Measurements from ENCODE around the gene ESRRB.

The ESRRB gene

DNA sequence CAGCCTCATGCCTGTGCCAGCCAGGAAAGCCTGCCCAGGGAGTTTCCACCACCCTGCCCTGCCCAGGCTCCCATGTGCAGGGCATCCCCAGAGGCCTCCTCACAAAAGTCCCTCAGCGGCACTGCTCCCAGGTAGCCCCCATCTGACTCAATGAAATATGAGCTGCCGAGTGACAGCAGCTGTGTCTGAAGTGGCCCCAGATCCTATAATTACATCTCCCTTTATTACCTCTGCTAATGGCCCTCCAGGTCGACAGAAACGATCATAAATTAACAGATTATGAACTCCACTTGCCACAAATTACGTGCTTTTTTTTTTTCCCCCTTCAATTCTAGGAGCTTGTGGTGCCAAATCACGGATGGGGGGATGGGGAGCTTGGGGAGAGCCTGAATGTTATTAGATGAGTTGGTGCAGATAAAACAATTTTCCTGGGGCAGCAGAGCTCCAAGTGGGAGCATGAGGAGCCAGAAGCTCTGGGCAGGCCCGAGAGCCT is 110.4 kb downstream of the ESRRB start:
- no peak overlapping the region for H3K4me3 ChIP-seq (ENCODE audit: low read depth, low read length)
- no peak for DNase-seq (ENCODE audit: low read depth)

GRCh38 chr14:76488551-76488950 is 112.6 kb downstream of the ESRRB start:
- no peak for DNase-seq (ENCODE audit: low read depth)

DNA sequence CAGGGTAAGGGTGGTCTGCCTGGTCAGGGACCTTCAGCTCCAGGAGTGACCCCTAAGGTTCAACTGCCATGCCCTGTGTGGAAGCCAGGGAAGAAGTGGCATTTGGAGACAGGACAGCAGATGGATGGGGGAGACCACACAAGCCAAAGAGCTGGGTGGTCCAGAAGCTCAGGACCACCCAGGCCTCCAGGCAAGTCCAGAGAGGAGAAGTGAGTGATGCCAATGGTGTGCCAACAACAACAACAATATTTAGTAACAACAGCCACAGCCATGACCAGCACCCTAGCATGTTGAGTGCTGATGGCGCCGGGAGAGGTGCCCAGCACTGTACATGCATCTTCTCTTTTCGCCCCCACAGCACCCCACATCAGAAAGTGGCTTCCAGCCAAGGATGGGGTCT is 113.7 kb downstream of the ESRRB start:
- no peak overlapping the region for H3K4me3 ChIP-seq (ENCODE audit: low read depth, low read length)
- DNase-seq (ENCODE audit: low read depth), result no peak

More at GRCh38 chr14:76488551-76488950, 112.6 kb downstream of the ESRRB start:
- H3K4me3 ChIP-seq (ENCODE audit: low read depth, low read length), result no peak overlapping the region

- no peak for DNase-seq (ENCODE audit: low read depth)
- H3K4me3 ChIP-seq (ENCODE audit: low read depth, low read length), result no peak overlapping the region
These were observed 114.2 kb downstream of the ESRRB start for GRCh38 chr14:76490111-76490510.

- H3K4me3 ChIP-seq (ENCODE audit: low read depth, low read length), result no peak overlapping the region
- DNase-seq (ENCODE audit: low read depth), result no peak
These were observed 114.8 kb downstream of the ESRRB start for GRCh38 chr14:76490735-76491134.

GRCh38 chr14:76491172-76491930 is 115.4 kb downstream of the ESRRB start:
- no peak for DNase-seq (ENCODE audit: low read depth)
- H3K4me3 ChIP-seq (ENCODE audit: low read depth, low read length), result no peak overlapping the region

GRCh38 chr14:76495983-76496382 is 120.0 kb downstream of the ESRRB start:
- DNase-seq (ENCODE audit: low read depth), result no peak
- no peak overlapping the region for H3K4me3 ChIP-seq (ENCODE audit: low read depth, low read length)

GRCh38 chr14:76496595-76496994 is 120.7 kb downstream of the ESRRB start:
- no peak overlapping the region for H3K4me3 ChIP-seq (ENCODE audit: low read depth, low read length)
- no peak for DNase-seq (ENCODE audit: low read depth)

GRCh38 chr14:76497550-76498462 is 121.9 kb downstream of the ESRRB start:
- H3K4me3 ChIP-seq (ENCODE audit: low read depth, low read length), result no peak overlapping the region
- DNase-seq (ENCODE audit: low read depth), result no peak

DNA sequence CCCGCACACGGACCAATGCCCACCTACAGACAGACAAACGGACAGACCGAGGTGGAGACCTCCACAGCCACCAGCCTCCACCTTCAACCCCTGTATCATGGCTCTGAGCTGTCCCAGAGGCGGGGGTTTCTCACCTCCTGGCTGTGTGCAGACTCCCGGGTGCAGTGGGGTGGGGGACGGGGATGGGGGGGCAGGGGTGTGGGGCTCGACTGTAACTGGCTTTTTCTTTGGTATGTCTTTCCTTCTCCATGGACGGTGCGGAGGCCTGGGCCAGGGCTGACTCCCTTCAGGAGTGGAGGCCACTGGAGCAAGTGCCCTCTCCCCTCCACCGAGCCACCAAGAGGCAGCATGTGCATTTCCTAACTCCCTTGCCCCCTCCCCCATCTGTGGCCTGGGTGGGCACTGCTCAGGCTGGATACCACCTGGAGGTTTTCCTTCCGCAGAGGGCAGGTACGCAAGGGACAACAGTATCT is 122.6 kb downstream of the ESRRB start:
- DNase-seq (ENCODE audit: low read depth), result no peak
- no peak overlapping the region for H3K4me3 ChIP-seq (ENCODE audit: low read depth, low read length)

DNA sequence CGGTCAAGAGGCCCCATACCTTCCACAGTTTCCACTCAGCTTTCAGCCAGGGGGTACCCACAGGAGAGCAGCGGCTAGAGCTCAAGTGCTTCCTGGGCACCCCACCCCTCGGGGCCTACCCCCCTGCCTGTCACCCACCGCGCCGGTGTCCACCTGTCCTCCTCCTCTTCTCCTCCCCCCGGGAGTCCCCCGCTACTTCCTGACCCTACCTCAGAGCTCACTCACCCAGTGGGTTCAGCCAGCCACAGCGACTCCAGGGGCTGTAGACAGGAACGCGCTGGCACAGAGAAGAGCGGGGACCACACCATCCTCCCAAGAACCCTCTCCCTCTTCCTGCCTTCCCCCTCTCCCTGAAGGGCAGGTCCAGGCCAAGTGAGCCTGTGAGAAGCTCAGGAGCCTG is 123.0 kb downstream of the ESRRB start:
- H3K4me3 ChIP-seq (ENCODE audit: low read depth, low read length), result no peak overlapping the region
- no peak for DNase-seq (ENCODE audit: low read depth)

DNA sequence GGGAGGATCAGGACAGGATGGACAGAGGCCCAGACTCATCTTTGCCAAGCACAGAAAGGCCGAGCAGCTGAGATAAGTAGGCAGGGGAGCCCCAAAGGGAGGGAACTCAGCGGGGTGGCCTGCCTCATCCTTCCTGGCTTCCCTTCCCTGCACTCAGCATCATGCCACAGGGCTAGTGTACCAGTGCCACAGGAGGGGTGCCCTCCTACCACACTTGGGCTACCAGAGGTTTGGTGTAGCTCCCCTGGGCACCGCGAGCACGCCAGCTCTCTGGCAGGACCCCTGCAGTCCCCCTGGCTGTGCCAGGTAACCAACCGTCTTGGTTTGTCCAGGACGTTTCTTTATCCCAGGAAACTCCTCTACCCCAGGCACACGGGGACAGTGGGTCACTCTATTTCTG is 123.5 kb downstream of the ESRRB start:
- H3K4me3 ChIP-seq (ENCODE audit: low read depth, low read length), result no peak overlapping the region
- no peak for DNase-seq (ENCODE audit: low read depth)

DNA sequence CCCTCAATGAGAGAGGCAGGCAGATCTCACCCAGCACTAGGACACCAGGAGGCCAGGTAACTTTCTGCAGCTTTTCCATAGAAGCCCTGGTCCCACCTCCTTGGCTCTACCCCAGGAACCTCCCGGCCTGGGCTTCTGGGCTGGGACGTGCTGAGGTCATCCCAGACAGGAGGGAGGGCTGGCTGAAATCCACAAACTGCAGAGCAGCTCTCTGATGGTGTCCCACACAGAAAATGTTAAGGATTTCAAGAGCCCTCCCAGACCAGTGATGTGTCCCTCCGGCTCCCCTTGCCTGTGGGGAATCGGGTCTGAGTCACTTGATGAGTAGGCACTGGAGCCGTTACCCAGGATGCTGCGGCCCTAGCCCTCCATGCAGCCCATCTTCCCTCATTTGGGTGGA is 124.1 kb downstream of the ESRRB start:
- H3K4me3 ChIP-seq (ENCODE audit: low read depth, low read length), result no peak overlapping the region
- no peak for DNase-seq (ENCODE audit: low read depth)

DNA sequence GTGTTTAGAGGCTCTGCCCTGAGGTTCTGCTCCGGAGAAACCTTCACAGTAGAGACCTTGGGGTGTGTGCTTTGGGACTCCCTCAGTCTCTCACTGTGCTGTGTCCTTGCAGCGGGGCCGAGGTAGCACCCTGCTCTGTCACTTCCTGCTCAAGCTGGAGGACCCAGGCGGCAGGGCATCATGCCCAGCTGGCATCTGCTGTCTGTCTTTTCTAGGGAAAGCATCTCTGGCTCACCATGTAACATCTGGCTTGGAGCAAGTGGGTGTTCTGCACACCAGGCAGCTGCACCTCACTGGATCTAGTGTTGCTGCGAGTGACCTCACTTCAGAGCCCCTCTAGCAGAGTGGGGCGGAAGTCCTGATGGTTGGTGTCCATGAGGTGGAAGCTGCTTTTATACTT is 124.5 kb downstream of the ESRRB start:
- H3K4me3 ChIP-seq (ENCODE audit: low read depth, low read length), result no peak overlapping the region
- no peak for DNase-seq (ENCODE audit: low read depth)

GRCh38 chr14:76501156-76501720 is 125.3 kb downstream of the ESRRB start:
- H3K4me3 ChIP-seq (ENCODE audit: low read depth, low read length), result no peak overlapping the region
- DNase-seq (ENCODE audit: low read depth), result no peak

- no peak for DNase-seq (ENCODE audit: low read depth)
- no peak overlapping the region for H3K4me3 ChIP-seq (ENCODE audit: low read depth, low read length)
These were observed 126.3 kb downstream of the ESRRB start for GRCh38 chr14:76502219-76502618.

DNA sequence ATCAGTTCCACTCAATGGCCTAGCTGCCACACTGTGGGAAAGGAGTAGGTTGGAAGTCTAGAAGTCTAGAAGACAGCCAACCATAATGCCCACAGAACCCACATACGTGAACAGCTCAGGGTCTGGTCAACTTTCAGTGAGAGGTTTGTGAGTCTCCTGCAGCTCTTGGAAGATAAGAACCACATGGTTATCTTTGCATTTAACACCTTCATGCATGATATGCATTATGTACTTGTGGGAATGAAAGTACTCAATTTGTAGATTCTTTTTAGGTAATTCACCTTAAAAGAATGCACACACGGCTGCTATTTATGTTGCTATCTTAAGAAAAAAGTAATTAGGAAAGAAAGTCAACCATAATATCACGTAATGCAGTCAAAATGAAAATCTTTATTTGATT is 126.7 kb downstream of the ESRRB start:
- no peak overlapping the region for H3K4me3 ChIP-seq (ENCODE audit: low read depth, low read length)
- DNase-seq (ENCODE audit: low read depth), result no peak

- no peak for DNase-seq (ENCODE audit: low read depth)
- no peak overlapping the region for H3K4me3 ChIP-seq (ENCODE audit: low read depth, low read length)
These were observed 133.4 kb downstream of the ESRRB start for GRCh38 chr14:76509311-76509710.

DNA sequence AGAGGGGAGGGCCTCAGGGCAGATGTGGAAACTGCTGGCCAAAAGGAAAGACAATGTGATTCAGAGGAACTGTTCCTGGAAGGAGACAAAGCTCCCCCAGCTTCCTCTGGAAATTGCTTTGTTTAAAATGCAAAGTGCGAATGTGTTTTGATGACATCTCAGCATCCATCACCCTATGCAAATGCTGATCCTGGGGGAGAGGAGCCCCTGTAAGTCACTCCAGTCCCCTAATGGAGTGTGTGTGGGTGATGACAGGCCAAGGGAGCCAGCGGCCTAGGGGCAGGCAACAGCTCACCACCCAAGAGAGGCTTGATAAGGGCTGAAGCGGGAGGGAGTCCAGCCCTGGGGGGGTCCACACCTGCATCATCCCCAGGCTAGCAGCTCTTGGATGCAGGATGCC is 134.2 kb downstream of the ESRRB start:
- no peak for DNase-seq (ENCODE audit: low read depth)
- no peak overlapping the region for H3K4me3 ChIP-seq (ENCODE audit: low read depth, low read length)

All from skeletal muscle cell (primary cell).